EH (cell line): Measurements from ENCODE around the gene LOX.
A peak's percentile ranks its signal among the peaks of the same experiment; 100 is the strongest.
"Not testable (repeated sequence)": the region's sequence is repeated elsewhere in the genome, so short reads cannot be mapped to it uniquely, and the experiment has no call there.

Source experiments
- DNase-seq: peaks from one replicate; pipeline ENCODE4 v3.0.0-alpha.2; 2015; ENCODE audit warnings: low read depth

LOX gene

GRCh38 chr5:122097391-122097790 lies 19.3 kb upstream of the LOX start:
- DNase-seq, result peak; percentile 65

- DNase-seq, result no peak
These were observed 17.1 kb upstream of the LOX start for GRCh38 chr5:122095158-122095557.

- not testable (repeated sequence) for DNase-seq
These were observed 16.2 kb upstream of the LOX start for GRCh38 chr5:122094251-122094650.

GRCh38 chr5:122093415-122094180 lies 15.5 kb upstream of the LOX start:
- peak; percentile 97 for DNase-seq

DNA sequence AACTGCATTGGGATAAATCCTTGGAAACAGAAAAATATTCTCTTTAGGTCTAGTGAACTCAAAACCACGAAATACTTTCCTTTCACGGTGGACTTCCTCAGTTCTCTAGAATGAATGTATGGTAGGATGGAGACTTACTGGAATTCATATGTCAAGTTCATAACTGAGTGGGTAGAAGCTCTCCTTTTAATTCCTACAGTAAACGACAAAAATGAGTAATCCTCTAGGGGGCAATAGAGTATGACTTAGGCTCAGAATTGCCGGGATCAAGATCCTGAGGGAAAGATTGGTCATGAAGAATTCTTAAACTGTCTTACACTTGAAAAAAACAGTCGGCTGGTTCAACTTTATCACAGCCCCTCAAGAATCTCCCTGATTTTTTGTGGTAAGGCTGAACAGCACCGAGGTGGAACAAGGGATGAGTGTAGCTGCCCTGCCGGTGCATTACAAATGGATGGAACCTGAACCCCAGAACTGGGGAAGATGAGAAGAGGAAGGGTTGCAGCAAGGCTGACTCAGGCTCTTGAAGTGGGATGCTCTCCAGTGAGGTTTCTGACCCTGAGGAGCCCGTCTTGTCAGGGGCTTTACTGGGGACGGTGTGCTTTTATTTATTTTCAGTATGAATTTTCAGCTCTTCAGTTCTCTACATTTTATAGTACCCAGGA lies 14.0 kb upstream of the LOX start:
- DNase-seq, result peak; percentile 80

DNA sequence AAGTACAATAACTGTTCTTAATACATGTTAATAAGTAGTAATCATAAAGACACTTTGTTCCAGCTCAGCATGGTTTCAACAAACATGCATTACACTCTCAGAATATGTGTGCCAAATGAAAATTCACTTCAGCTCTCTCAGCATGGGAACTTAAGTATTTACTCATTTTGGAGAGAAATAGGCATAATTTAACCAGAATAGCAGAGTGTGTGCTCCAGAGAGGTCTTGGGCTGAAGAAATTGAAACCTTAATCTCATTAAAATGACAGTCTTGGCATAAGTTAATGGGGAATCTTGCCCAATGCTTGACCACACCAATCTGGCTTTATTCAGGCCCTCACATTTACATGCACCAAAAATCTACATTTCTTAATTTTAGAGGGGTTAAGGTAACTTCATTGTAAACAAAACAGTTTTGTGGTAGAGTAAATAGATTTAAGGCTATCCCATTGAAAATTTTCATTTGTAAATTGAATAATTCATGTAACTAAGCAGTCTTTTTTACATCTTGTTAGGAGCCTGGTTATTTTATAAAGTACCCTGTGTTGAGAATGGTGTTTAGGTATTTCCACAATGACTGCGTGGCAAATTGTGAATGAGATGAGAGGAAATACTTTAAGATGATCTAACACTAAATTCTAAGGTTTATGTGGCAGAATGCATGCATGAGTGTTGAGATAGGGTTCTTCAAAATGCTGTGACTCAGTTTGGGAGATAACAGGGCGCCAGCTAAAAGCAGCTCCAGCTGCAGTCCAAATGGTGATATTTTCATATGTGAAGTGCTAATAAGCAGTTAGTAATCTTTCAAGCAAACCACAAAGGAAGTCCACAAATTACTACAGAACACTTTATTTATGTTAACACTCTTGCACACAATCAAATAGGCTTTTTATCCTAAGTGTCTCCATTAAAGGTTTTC lies 11.3 kb upstream of the LOX start:
- DNase-seq, result peak; percentile 94

GRCh38 chr5:122085041-122085440 lies 7.0 kb upstream of the LOX start:
- no peak for DNase-seq

DNA sequence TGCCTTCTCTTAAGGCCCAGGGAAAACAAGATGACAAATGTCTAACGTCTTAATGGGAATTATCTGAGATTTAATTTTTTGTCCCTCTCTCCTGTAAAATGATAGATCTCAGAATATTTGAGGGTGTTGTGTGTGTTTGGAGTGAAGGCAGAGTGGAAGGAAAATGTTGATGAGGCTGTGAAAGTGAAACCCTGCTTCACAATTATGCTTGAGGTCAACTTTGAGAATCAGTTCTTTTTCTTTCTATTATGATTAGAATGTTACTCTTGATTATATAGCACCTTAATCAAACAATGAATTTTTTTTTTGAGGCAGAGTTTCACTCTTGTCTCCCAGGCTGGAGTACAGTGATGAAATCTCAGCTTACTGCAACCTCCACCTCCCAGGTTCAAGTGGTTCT lies 5.5 kb upstream of the LOX start:
- no peak for DNase-seq

GRCh38 chr5:122081541-122081940 lies 3.5 kb upstream of the LOX start:
- no peak for DNase-seq

- DNase-seq, result no peak
These were observed 518 bp downstream of the LOX start for GRCh38 chr5:122077366-122078115.

DNA sequence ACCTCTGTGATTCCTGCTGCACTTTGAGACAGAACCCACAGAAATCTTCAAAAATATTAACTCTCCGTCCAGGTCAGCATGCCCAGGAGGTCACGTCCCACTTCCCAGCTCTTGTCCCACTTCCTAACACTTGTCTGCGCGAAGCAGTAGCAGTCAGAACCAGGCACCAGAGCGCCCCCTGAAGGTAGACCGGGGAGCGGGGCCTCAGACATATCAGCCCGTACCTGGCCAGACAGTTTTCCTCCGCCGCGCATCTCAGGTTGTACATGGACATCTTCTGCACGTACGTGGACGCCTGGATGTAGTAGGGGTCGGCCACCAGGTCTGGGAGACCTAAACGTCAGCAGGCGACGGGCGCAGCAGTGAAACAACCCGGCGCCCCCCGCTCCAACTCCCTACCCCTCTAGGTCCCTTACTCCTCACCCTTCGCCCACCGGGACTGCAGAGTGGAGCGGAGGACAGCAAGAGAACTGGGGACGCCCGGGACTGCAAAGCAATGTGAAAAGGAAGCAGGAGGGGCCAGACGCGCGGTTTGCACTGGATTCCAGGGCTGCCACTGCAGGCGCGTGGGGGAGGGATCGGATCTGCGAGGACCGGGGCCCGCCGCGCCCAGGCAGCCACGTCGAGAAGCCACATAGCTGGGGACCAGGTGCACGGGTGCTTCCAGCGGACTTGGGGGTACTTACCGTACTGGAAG lies 1.2 kb downstream of the LOX start:
- DNase-seq, result peak; percentile 86

GRCh38 chr5:122076050-122076461 lies 2.0 kb downstream of the LOX start:
- DNase-seq, result peak; percentile 66

DNA sequence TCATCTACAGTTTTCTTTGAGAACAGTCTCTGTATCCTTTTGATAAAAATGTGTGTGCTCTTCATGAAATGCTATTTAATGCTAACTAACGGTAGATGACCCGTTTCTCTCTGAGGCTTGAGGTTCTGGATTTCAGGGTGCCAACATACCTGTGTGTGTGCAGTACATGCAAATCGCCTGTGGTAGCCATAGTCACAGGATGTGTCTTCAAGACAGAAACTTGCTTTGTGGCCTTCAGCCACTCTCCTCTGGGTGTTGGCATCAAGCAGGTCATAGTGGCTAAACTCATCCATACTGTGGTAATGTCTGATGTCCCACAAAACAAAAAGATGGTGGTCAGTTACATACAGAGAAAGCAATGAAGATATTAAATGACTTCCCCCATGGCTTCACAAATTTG lies 4.2 kb downstream of the LOX start:
- no peak for DNase-seq

DNA sequence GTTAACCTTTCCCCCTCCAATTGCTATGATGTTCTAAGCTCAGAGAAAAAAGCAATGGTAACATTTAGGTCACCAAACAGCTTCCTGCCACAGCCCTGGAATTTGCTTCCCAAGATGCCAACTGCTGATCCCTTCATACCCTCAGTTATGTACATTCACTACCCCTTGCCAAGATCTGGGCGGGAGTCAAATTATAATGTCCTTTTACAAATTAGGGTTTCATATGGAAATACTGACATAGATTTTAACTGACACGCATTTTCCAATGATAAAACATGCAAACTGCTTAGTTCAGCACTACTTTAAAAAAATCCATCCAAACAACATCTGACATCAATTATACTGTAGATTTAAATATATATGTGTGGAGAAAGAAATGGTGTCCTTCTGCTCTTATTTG lies 5.0 kb downstream of the LOX start:
- peak; percentile 32 for DNase-seq

DNA sequence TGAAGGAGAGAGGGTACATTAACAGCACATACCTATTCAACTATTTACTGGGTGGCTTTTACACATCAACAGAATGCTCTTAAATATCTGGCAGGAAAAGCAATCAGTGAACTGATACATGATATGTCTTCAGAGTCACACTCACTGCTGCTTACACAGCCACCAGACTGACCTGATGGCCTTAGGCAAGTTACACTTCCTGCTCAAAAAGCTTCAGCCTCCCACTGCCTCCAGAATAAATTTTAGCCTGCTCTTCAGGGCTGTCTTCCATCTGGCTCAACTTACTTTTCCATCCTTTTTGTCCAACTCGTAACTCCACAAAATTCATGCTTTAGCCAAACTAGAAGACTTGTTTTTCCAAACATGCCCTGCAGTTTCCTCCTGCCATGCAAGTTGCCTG lies 10.7 kb downstream of the LOX start:
- peak; percentile 48 for DNase-seq

DNA sequence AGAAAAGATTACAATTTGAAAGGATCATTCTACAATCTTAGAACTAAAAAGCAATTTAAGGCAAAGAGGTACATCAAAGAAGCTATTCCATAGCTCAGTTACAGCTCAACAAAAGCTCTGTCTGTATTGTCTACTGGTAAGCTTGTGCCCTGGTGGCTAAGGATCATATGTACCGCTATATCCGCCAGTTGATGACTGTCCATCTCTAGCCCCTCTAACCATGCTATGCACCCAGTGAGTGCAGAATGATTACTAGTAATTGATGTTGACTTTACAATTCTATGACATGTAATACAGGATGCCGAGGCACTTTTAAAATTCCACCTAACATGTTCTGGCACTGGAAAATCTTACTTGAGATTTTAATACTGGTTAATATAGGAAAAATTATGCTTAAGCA lies 13.1 kb downstream of the LOX start:
- DNase-seq, result peak; percentile 31

DNA sequence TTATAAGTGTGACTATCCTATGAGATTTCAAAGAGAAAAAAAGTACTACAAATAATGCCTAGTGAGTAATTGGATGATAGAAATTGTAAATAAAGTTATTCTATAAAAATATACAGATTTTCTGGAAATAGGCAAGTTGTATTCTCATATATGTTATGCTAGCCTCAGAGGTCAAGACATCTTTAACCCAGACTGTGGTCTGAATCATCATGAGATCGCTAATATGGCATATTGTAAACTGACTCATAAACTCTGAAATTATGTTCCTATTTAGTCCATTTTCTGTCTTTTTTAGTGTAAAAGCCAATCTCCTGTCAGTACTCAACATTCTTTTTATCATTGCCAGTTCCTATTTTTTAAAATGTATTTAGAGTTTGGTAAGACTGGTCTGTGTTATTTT lies 14.2 kb downstream of the LOX start:
- peak; percentile 56 for DNase-seq

GRCh38 chr5:122062205-122062604 lies 15.9 kb downstream of the LOX start:
- no peak for DNase-seq

DNA sequence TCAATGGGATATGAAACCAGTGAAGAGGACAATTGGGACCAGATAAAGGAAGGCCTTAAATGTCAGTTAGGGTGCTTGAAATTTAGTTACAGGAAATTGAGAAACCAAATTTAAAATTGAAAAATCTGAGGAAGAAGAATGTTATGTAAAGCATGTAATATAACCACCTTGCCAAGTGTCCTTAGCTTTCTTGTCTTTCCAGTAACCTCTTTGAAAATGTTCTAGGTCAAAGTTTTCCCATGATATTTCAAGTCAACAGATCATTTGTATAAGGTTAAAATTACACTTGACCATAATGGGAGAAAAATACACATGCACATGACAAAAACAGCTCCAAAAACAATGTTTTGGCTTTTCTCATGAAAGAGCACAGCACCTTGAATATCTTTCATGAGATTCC lies 21.1 kb downstream of the LOX start:
- no peak for DNase-seq

- no peak for DNase-seq
These were observed 23.8 kb downstream of the LOX start for GRCh38 chr5:122054266-122054665.
